ENCODE data around the gene RGS19. TPM values are rescaled to one million over a fixed set of nuclear protein-coding genes. Genes with fewer than 3 reads are reported as not detected.

Gene RGS19
- polyA plus RNA-seq, 1 donor (not counting 4 experiments of a cell fraction or from before 2014, with no cell fraction given): 11.8 TPM

GRCh38 chr20:64067733-64068307 lies 11.5 kb downstream of the RGS19 start:
- Histone ChIP-seq H3K9ac (ENCODE audit: control insufficient read depth, extremely low read depth, insufficient read depth, low read length) (no peak overlapping the region), H3K4me3 (ENCODE audit: control insufficient read depth in 2 of 3, extremely low read depth in 1 of 3, insufficient read depth in 2 of 3, low read depth in 1 of 3, low read length in 3 of 3) (no peak overlapping the region)
- dilution Hi-C loops (cut with MboI; ENCODE audit: extremely low pct_ligation_motif_present, low sequenced_read_pairs): no loop called here

DNA sequence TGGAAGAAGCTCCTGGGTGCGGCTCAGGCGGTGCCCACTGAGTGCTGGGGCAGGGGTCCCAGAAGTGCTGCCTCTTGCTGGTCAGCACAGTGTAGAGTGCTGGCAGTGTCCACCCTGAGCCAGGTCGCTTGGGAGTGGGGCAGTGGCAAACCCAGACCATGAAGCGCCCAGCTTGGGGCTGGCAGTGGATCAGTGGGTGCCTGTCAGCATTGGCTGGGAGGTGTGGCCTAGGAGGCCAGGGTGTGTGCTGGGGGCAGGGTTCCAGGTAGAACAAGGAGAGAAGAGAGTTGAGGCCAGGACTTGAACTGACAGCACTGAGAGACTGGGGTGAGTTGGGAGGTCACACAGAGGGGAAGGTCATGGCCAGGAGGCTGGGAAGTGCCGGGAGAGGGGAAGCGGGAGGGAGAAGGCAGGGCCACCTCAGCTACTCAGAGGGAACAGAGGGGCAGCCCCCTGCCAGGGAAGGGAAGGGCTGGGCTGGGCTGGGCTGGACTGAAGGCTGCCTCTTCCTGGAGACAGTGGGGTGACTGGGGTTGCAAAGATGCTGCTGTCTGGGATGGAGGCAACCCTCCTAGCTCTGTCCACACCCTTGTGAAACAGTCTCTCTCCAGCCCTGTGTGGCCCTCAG lies 12.2 kb downstream of the RGS19 start:
- Histone ChIP-seq H3K9me3 (ENCODE audit: control insufficient read depth, low read depth, low read length) (no peaks in the 10 kb centered on the region), H3K36me3 (ENCODE audit: control insufficient read depth in 2 of 2, extremely low read depth in 1 of 2, insufficient read depth in 2 of 2, low read length in 2 of 2) (peaks cover 0 to 1% of the 10 kb centered on the region in 2 experiments), H3K4me3 (ENCODE audit: control insufficient read depth in 2 of 3, extremely low read depth in 1 of 3, insufficient read depth in 2 of 3, low read depth in 1 of 3, low read length in 3 of 3) (no peak overlapping the region), H2AFZ (ENCODE audit: control insufficient read depth, low read length) (no peak overlapping the region), H3K9ac (ENCODE audit: control insufficient read depth, extremely low read depth, insufficient read depth, low read length) (no peak overlapping the region), H3K4me2 (ENCODE audit: control insufficient read depth, extremely low read depth, insufficient read depth, low read depth, low read length) (no peak overlapping the region), H3K9me1 (ENCODE audit: control insufficient read depth, extremely low read depth, insufficient read depth, low read length) (no peaks in the 10 kb centered on the region), H4K20me1 (ENCODE audit: control insufficient read depth, extremely low read depth, insufficient read depth, low read length) (no peaks in the 10 kb centered on the region), H3K79me2 (ENCODE audit: control insufficient read depth, insufficient read depth, low read length) (no peaks in the 10 kb centered on the region), H3K4me1 (ENCODE audit: control insufficient read depth, extremely low read depth, insufficient read depth, low read length) (peaks cover 40% of the 10 kb centered on the region), H3K27ac (ENCODE audit: control insufficient read depth, insufficient read depth, low read length) (no peak overlapping the region), H3K27me3 (ENCODE audit: control insufficient read depth, extremely low read depth, insufficient read depth, low read length) (no peaks in the 10 kb centered on the region)
- dilution Hi-C loops (cut with MboI; ENCODE audit: extremely low pct_ligation_motif_present, low sequenced_read_pairs): no loop called here
- DNase-seq (ENCODE audit: low read depth, low spot score) (no peak), FAIRE-seq (no peak)
- TF ChIP-seq EZH2 (IDR thresholded peaks at IDR 0.05; ENCODE audit: low read length) (no peak), CTCF (optimal IDR thresholded peaks at IDR 0.05 in 1 of 3, IDR thresholded peaks at IDR 0.05 in 1 of 3, conservative IDR thresholded peaks at IDR 0.05 in 1 of 3; ENCODE audit: extremely low read depth in 1 of 3, insufficient read depth in 2 of 3, low read length in 3 of 3) (no peak)

More at GRCh38 chr20:64067733-64068307, 11.5 kb downstream of the RGS19 start:
- peaks cover 0 to 4% of the 10 kb centered on the region in 2 experiments for H3K36me3 ChIP-seq (ENCODE audit: control insufficient read depth in 2 of 2, extremely low read depth in 1 of 2, insufficient read depth in 2 of 2, low read length in 2 of 2)
- H3K4me1 ChIP-seq (ENCODE audit: control insufficient read depth, extremely low read depth, insufficient read depth, low read length): peaks cover 34% of the 10 kb centered on the region
- DNase-seq (ENCODE audit: low read depth, low spot score) (no peak), FAIRE-seq (no peak)
- H4K20me1 ChIP-seq (ENCODE audit: control insufficient read depth, extremely low read depth, insufficient read depth, low read length): no peaks in the 10 kb centered on the region
- H3K27me3 ChIP-seq (ENCODE audit: control insufficient read depth, extremely low read depth, insufficient read depth, low read length): no peaks in the 10 kb centered on the region
- H3K4me2 ChIP-seq (ENCODE audit: control insufficient read depth, extremely low read depth, insufficient read depth, low read depth, low read length): no peak overlapping the region
- H3K9me3 ChIP-seq (ENCODE audit: control insufficient read depth, low read depth, low read length): no peaks in the 10 kb centered on the region
- TF ChIP-seq CTCF (optimal IDR thresholded peaks at IDR 0.05 in 1 of 3, IDR thresholded peaks at IDR 0.05 in 1 of 3, conservative IDR thresholded peaks at IDR 0.05 in 1 of 3; ENCODE audit: extremely low read depth in 1 of 3, insufficient read depth in 2 of 3, low read length in 3 of 3) (no peak), EZH2 (IDR thresholded peaks at IDR 0.05; ENCODE audit: low read length) (no peak)
- no peak overlapping the region for H2AFZ ChIP-seq (ENCODE audit: control insufficient read depth, low read length)
- H3K9me1 ChIP-seq (ENCODE audit: control insufficient read depth, extremely low read depth, insufficient read depth, low read length): no peaks in the 10 kb centered on the region
- H3K79me2 ChIP-seq (ENCODE audit: control insufficient read depth, insufficient read depth, low read length): no peaks in the 10 kb centered on the region
- no peak overlapping the region for H3K27ac ChIP-seq (ENCODE audit: control insufficient read depth, insufficient read depth, low read length)
